ENCODE results near the gene ZNF318.
"Not testable (repeated sequence)": the region's sequence is repeated elsewhere in the genome, so short reads cannot be mapped to it uniquely, and the experiment has no call there.

ZNF318 gene

DNA sequence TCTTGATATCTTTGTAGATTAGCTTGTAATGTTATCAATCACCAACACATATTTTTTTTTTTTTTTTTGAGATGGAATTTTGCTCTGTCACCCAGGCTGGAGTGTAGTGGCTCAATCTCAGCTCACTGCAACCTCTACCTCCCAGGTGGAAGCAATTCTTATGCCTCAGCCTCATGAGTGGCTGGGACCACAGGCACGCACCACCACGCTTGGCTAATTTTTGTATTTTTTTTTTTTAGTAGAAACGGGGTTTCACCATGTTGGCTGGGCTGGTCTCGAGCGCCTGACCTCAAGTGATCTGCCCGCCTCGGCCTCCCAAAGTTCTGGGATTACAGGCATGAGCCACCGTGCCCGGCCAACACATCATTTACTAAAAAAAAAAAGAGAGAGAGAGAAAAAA lies 11.4 kb upstream of the ZNF318 start:
- DNase-seq, result not testable (repeated sequence)

DNA sequence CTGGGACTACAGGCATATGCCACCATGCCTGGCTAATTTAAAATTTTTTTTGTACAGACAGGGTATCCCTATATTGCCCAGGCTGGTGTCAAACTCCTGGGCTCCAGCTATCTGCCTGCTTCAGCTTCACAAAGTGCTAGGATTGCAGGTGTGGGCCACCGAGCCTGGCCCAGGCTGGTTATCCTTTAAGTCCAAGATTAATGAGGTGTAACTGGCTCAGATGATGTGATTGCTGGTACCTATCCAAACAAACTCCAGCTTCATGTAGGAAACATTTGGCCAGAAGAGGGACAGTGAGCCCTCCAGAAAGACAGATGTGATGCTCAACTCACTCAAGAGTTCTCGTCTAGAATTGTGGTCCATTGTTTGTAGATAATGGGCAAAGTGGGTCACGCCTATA lies 9.2 kb upstream of the ZNF318 start:
- no peak for DNase-seq

DNA sequence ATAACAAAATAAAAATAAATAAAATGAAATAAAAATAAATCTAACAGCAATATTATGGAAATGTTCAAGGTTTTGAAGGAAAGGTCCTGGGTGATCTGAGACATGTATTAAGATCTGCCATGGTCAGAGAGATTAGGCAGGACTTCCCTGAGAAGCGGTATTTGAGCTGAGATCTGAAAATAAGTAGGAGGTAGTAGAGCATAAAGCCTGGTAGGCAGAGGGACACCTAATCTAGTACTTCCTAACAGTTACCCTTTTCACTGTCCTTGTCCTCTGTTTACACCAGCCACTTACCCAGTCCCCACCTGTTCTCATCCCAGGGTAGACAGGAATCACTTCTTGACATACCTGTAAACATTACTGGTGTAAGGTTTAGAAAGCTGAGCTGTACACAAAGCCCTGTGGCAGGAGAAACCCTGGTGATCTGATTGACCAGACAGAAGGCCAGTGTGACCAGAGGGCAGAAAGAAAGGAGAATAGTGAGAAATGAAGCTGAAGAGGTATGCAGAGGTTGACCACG lies 8.3 kb upstream of the ZNF318 start:
- no peak for DNase-seq

DNA sequence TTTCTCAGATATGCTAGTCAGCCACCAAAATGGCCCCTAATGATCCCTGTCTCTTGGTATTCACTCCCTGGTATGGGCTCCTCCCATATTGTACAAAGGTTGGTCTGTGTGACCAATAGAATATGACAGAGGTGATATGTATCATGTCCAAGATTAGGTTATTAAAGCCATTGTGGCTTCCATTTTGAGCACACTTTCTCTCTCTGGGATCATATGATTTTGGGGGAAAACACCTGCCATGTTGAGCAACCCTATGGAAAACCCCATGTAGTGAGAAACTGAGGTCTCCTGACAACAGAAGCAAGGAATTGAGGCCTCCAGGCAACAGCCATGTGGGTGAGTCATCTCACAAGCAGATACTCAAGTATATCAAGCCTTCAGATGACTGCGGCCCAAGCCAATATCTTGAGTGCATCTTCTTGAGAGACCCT lies 7.1 kb upstream of the ZNF318 start:
- DNase-seq, result no peak

DNA sequence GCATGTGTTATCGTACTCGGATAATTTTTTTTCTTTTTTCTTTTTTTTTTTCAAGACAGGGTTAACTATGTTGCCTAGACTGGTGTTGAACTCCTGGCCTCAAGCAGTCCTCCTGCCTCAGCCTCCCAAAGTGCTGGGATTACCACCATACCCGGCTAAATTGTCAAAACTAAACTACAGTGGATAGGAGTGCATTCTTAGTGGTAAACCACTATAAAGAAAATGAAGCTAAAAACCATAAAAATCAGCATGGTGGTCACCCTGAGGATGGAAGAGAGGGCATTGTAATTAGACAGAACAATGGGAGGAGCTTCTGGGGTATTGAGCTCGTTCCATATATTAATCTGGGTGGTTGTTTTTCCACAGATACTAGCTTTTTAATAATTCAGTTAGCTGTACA lies 6.2 kb upstream of the ZNF318 start:
- DNase-seq, result no peak

DNA sequence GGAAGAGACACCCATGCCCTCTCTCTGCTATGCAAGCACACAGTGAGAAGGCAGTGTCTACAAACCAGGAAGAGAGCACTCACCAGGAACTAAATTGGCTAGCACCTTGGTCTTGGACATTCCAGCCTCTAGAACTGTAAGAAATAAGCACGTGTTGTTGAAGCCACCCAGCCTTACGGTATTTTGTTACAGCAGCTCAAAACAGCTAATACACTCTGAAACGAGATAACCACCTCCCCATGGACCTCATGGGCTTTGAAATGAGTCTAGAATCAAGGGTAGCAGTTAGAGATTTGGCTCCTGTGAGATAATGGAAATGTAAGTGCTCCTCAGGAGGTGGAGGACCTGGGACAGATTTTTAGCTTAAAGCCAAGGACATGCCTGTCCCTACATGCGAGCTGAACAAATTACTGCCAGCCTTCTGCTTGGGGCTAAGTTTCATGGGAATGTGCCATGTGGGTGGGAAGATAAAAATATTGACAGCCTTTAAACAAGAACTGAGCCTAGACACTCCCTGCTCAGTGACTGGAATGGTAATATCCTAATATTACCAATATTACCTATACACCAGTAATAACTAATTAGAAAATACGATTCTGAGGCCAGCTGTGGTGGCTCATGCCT lies 3.9 kb upstream of the ZNF318 start:
- no peak for DNase-seq

DNA sequence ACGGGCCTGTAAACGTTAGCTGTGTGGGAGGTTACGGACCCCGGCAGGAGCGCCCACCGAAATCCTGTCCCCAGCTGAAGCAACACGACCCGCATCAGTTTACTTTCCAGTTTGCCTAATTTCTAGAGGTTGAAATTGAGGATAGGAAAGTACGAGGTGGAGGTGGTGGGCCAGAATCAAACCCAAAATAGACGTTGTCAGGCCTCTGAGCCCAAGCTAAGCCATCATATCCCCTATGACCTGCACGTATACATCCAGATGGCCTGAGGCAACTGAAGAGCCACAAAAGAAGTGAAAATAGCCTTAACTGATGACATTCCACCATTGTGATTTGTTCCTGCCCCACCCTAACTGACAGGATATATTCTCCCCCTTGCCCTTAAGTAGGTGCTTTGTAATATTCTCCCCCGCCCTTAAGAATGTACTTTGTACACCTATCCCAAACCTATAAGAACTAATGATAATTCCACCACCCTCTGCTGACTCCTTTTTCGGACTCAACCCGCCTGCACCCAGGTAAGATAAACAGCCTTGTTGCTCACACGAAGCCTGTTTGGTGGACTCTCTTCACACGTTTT lies 645 bp upstream of the ZNF318 start:
- DNase-seq, result not testable (repeated sequence)

DNA sequence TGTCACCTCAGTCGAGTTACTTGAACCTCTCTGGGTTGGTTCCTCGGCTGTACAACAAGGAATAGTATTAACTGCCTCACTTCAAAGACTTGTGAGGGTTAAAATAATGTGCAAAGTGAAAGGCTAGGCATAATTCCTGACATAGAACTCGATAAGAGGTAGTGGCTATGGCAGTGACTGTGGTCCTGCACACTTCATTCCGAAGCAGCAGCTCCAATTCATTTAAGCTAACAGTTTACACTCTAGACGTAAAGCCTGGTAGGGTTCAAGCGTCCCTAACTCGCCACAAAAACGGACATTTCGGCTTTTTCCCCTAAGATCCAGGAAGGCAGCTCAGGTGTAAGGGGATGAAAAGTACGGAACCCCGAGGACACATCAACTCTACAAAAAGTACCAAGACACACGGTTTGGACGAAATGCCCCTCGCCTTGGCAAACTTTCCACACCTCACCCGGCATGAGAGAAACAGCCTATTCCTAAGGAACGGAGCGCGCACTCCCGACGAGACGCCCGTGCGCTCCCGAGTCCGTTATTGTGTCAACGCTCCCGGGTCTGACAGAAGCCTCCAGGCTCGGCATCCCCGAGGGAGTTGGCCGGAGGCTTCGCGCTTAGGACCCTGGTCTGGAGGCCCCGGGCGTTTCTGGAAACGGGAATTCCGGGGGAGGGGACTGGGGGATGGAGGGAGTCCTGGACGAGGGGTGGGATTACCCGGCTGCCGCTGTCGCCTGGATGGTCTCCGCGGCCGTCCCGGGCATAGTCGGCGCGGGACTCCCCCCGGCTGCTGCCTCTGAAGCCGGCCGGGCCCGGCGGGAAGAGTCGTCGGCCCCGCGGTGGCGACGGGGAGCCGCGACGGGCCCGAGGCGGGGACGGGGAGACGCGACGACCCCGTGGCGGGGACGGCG lies 937 bp downstream of the ZNF318 start:
- no peak for DNase-seq

DNA sequence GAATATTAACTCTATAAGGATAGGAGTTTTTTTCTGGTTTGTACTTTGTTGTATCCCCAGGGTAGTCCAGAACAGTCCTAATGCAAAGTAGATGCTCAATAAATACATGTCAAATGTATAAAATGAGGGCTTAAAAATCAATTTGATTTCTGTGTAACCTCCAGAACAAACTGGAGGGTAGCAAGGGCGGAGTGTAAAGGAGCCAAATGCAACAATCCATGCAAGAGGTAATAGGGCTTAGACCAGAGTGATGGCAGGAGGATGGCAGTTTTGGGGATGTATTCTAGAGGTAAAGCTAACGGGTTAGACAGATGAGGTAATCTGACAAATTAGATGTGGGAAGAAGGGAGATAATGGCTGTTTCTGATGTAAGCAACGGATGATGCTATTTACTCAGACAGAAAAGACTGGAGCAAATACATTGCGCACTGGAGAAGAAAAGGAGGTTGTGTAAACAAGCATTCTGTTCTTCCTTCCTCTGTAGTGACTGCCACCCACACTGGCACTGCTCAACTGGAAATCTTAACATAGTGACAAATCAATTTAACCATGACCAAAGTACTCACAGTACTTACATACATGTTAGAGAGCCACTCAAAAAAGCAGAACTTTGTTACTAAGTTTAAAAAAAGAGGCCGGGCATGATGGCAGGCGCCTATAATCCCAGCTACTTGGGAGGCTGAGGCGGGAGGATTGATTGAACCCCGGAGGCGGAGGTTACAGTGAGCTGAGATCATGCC lies 2.0 kb downstream of the ZNF318 start:
- no peak for DNase-seq

DNA sequence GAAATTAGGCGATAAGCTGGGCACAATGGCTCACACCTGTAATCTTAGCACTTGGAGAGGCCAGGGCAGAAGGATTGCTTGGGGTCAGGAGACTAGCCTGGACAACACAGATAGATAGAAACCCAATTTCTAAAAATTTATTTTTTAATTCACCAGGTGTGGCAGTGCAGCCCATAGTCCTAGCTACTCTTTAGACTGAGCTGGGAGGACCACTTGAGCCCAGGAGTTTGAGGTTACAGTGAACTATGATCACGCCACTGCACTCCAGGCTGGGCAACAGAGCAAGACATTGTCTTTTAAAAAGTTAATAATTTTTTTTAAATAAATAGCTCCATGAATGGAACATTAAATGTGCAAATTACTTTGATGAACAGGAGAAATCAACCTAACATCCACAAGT lies 8.2 kb downstream of the ZNF318 start:
- DNase-seq, result no peak

DNA sequence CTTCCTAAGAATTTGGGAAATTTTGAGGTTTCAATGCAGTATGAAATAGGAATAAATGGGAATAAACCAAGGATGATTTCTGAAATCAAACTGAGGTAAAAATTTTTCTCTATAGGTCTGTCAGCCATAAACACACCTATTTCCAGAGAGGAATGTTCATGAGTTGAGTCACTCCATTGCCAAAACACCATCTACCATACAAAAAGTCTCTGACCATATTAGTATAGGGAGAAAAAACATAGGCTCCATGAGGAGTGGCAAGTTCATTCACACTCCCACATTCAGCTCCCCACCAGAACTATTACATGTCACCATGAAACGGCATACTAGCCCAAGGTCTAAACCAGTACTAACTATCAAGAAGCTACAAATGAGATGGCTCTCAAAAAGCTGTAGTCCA lies 9.6 kb downstream of the ZNF318 start:
- no peak for DNase-seq

DNA sequence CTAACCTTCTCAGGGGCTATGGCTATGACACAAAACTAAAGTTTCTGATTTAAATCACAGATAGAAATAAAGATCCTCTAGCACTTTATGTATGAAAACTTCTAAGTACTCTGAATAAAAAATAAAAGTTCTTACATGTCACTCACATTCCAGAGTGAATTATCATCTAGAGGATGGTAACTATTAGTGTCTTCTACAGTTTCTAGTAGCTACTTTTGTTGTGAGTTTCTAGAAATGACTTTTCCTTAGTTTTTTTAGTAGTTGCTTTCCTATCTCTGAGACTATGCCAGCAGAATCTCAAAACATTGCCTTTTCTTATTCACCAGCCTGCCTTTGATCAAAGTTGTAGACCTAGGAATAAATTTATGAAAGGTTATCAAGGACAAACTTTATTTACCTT lies 10.1 kb downstream of the ZNF318 start:
- DNase-seq, result no peak

DNA sequence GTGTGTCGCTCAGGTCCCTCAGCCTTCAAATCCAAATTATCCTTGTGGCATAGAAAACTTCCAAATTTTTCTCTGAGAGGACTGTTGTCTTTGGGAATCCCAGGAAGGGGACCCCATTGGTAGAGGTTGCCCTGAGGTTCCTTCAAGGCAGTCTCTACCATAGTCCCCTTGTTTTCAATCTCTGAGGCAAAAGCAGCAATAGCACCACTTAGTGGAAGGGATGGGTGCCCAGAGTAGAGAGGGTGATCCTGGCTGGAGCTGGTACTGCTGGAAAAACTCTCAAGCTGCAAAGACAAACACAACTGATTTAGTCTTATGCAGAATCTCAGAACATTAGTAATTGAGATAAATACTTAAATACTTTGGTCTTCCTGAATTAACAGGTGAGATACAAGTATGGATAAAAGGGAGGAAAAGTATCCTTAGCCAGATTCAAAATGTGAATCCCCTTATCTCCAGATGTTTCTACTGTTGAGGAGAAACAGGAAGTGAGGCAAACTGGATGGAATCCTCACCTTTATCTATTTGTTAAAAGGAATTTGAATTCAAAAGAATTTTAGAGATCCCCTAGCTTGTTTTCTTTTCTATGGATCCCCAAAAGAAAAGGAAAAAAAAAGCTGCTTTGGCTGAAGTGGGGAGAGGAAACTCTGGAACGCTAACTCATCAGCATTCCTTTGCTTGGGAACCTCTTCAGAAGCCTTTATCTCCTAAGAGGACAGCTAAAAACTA lies 13.4 kb downstream of the ZNF318 start:
- no peak for DNase-seq

DNA sequence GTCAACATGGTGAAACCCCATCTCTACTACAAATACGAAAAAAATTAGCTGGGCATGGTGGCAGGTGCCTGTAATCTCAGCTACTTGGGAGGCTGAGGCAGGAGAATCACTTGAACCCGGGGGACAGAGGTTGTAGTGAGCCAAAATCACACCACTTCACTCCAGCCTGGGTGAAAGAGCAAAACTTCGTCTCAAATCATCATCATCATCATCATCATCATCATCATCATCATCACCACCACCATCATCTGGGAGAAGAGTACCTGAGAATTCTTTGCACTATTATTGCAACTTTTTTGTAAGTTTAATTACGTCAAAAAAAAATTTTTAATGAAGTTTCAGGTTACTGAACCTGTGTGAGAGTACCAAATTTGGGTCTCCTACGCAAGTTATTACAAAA lies 17.5 kb downstream of the ZNF318 start:
- DNase-seq, result not testable (repeated sequence)

DNA sequence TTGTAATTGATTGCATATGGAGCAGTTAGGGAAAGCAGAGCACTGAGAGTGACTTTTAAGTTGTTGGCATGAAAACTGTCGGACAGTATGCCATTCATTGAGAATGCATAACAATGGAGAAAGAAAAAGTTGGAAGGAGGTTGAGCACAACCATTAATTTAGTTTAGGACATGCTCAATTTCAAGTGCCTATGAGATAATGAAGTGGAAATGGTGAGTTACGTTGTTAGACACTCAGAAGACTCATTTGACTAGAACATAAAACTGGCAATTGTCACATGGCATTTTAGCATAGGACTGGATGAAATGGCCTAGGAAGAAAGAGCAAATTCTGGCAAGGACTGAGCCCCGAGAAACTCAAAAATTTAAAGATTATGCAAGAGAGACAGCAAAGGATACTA lies 22.0 kb downstream of the ZNF318 start:
- DNase-seq, result no peak

DNA sequence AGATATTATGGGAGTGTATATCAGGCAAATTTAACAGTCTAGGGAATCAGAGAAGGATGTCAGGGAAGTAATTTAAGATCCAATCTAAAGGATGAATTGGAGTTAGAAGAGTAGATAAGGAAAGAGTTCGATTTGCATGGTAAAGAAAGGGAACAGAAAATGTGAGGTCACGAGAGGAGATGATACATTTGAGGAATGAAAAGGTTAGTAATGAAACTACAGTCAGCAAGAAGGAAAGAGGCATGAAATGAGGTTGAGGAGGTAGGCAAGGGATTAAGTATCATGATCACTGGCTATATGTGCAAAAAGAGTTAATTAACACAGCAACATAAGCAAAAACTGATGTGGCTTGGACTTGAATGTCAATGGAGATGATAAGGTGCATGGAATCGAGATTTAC lies 22.4 kb downstream of the ZNF318 start:
- DNase-seq, result no peak

DNA sequence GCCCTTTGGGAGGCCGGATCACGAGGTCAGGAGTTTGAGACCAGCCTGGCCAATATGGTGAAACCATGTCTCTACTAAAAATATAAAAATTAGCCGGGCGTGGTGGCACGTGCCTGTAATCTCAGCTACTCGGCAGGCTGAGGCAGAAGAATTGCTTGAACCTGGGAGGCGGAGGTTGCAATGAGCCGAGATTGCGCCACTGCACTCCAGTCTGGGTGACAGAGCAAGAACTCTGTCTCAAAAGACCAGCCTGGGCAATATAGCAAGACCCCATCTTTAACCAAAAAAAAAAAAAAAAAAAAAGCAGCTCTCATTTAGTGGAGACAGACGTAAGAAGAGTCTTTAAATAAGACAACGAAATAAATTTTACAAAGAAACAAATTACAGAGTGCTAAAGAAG lies 23.2 kb downstream of the ZNF318 start:
- DNase-seq, result not testable (repeated sequence)

DNA sequence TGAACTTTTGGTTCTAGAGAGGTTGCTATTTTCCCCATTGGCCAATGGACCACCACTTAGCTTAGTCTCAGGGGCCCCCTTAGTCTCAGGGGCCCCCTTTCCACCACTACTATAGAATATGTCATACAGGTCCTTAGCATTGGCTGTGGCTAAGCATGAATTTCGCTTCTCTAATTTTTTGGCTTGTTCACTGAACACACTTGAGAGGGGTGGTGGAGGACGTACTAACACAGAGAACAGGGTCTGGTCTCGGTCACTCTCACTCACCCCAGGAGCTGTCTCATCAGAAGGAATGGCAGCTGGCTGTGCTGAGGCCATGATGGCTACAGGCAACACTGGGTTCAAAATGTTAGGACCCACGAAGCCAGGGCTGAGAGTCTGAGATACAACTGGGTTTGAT lies 30.3 kb downstream of the ZNF318 start:
- DNase-seq, result no peak

DNA sequence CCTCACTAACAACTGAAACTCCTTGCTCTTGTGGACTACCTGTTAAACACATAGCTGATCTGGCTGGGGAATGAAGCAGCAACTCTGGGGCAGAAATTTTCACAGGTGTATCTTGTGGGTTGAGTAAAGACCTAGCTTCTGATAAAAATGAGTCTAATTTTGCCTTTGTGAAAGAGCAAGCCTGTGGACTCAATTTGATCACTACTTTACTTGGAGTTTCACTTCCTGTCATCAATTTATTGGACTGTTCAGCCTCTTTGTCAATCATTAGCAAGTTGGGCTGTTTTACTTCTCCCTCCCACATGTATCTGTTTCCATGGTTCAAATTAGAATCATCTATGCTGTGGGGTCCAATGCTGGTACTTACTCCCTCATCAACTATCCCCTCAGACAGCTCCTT lies 31.2 kb downstream of the ZNF318 start:
- no peak for DNase-seq

DNA sequence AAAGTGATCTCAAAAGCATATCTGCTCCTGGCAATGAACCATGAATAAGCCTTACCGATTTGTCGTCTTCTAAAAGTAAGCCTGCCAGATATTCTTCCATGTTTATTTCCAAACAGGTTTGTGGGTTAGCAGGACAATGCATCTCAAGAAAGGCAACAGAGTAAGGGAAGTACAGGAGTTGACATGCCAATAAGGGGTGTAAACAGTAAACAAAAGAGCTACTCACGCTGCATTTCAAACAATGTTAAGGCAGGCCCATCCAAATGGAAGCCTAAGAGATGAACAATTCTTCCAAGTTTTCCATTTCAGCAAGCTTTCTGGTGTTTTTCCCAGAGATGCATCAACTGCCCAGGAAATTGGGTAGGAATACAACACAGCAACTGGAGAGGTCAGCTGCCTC lies 33.1 kb downstream of the ZNF318 start:
- no peak for DNase-seq

DNA sequence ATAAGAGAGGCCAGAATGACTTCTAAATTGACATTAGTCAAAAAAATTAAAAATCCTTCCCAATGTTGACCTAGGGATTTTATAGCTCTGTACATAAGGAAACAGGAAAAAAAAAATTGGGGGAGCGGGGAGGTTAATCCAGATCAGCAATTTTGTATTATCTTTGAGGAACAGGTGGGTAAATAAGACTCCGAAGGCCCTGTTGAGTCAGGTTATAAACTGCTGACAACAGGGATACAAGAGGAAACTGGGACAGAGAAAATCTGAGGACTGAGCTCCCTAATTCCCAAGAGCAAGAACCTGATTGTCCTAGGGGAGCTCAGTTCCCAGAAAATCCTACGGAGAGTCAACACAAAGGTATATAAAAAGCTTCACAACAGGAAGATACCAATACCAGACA lies 34.0 kb downstream of the ZNF318 start:
- DNase-seq, result no peak

DNA sequence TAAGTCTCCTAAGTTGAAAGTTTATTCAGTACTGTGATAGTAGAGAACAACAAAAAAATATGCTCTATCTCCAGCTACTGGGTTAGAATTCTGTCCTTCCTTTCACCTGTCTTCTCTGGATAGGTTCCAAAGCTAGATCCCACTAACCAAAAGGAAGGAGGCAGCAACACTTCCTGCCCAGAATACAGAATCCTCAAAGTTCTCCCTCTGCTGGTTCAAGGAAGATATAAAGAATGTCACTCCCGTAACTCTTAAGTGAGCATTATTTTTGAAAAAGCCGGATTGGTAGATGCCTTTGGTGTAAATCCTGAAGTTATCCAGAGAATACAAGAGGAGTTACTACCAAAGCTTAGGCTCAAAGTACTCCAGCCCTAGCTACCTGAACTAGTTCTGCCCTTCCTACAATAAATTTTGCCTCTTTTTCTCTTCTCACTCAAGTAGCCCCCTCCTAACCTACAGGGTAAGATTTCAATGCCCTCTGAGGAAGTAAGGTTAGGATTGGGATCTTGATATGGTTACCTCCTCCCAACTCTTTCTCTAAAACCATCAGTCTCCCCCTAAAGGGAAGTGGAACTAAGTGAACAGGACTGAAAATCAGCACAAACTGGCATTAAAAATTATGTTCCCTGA lies 34.9 kb downstream of the ZNF318 start:
- DNase-seq, result no peak

Data from NCI-H2107 (cell line).